Measurements from ENCODE around the gene ATN1. TPM values are rescaled to one million over a fixed set of nuclear protein-coding genes. Genes with fewer than 3 reads are reported as not detected.

The ATN1 gene
- total and polyA plus RNA-seq, 9 of the 15 experiments (the other 6 are each of a cell fraction or from before 2014, with no cell fraction given): 0.15 to 49.8 (median 2.7) TPM

GRCh38 chr12:6965026-6965661 is 37.4 kb downstream of the ATN1 start (continued):
- TF ChIP-seq AFF1 (IDR thresholded peaks at IDR 0.05; ENCODE audit: low read depth in 1 of 2, partially characterized antibody in 2 of 2): no peak
- peak; percentile 33; the same call in 1 of the 2 replicates for TF ChIP-seq USF2 (CRISPR knock-in tag; IDR thresholded peaks at IDR 0.05)
- no peak for TF ChIP-seq SUPT5H (IDR thresholded peaks at IDR 0.05)
- no peak for TF ChIP-seq ZBTB8A (IDR thresholded peaks at IDR 0.05; ENCODE audit: partially characterized antibody)
- peak; percentile 46 for TF ChIP-seq DEAF1 (CRISPR knock-in tag; IDR thresholded peaks at IDR 0.05)
- TF ChIP-seq NRF1 (conservative IDR thresholded peaks at IDR 0.05 in 1 of 2, IDR thresholded peaks at IDR 0.05 in 1 of 2): peak; percentile 90 to 91
- TF ChIP-seq CGGBP1 (CRISPR knock-in tag; IDR thresholded peaks at IDR 0.05): no peak
- TF ChIP-seq JUN (IDR thresholded peaks at IDR 0.05; ENCODE audit: borderline replicate concordance, low read depth, low read length): 0 out of 2 replicates have a peak, but pooled peaks have one; percentile 12
- no peak for TF ChIP-seq JUN (CRISPR knock-in tag; IDR thresholded peaks at IDR 0.05; ENCODE audit: borderline replicate concordance)
- TF ChIP-seq TFAP4 (CRISPR knock-in tag; IDR thresholded peaks at IDR 0.05; ENCODE audit: borderline replicate concordance): peak; percentile 93
- TF ChIP-seq L3MBTL2 (IDR thresholded peaks at IDR 0.05): peak; percentile 91
- TF ChIP-seq HCFC1 (IDR thresholded peaks at IDR 0.05; ENCODE audit: low read depth, low read length): peak; percentile 9; the same call in 1 of the 2 replicates
- TF ChIP-seq BHLHE40 (IDR thresholded peaks at IDR 0.05; ENCODE audit: low read length): peak; percentile 95
- peak; percentile 50 for TF ChIP-seq POLR2A (conservative IDR thresholded peaks at IDR 0.05)
- TF ChIP-seq ZBTB2 (IDR thresholded peaks at IDR 0.05): 0 out of 2 replicates have a peak, but pooled peaks have one; percentile 14
- TF ChIP-seq TBL1XR1 (IDR thresholded peaks at IDR 0.05; ENCODE audit: low read length in 2 of 2): 0 out of 4 replicates have a peak, but pooled peaks of 1 of the 2 experiments have one; percentile 34
- no peak for TF ChIP-seq NFATC3 (IDR thresholded peaks at IDR 0.05)
- no peak for TF ChIP-seq STAT5B (CRISPR knock-in tag; IDR thresholded peaks at IDR 0.05)
- peak; percentile 51 for TF ChIP-seq POLR2G (IDR thresholded peaks at IDR 0.05; ENCODE audit: low read depth, low read length)
- TF ChIP-seq GABPB1 (CRISPR knock-in tag; IDR thresholded peaks at IDR 0.05): peak; percentile 37; the same call in 1 of the 2 replicates

Data from K562 (cell line).